ENCODE measurements around the gene NEK8.
"Not testable (repeated sequence)": the region's sequence is repeated elsewhere in the genome, so short reads cannot be mapped to it uniquely, and the experiment has no call there.

The NEK8 gene

DNA sequence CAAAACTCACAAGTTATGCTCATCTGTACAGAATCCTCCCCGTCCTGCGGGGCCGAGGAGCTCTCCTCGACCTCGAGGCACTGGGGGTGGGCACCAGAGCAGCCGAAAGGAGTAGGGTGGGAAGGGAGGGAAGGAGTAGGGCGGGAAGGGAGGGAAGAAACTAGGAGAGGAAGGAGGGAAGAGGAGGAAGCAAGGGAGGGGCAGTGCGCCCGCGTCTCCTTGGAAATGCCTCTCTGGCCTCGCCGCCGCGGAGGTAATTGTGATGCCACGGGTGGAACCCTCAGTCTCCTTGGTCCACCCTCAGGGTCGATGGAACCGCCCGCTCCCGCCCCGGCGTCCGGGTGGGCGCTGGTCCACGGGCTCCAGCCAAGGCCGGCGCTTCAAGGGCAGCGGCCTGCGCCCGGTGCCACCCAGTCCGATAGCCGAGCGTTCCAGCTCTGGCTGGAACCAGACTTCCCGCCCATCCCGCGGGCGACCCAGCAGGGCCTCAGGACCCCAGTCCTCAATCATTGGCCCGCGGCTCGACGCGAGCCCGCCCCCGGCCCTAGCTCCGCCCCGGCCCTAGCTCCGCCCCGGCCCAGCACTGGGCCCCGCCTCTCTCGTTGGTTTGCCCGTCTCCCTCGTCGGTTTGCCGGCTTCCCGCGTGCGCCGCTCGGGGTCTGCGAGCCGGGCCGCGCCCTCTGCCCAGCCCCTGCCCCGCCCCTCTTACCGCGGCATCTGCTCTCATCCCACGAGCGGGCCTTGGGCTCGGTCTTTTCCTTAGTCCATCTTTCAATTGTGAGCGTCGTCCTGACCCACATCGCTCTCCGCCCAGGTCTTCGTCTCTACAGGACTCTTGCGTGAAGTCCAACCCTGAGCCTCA is 17.5 kb upstream of the NEK8 start:
- DNase-seq (ENCODE audit: low spot score): peak; percentile 97

DNA sequence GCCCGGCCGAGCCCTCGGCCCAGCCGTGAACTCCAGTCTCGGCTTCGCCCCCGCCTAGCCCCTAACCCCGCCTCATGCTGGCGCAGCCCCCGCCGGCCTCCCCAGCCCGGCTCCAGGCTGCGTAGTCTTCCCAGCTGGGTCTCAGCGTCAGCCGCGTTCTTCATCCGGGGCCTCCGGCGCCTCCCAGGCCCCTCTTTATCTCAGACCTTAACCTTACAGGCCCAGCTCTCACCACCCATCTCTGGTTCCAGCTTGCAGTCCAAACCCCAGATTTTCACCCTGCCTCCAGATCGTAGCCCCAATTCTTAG is 16.9 kb upstream of the NEK8 start, which contains the start of gene PROCA1:
Gene PROCA1 (minus strand): TSS at position 166 of the 309 bp plus-strand sequence. CDS start 228 bp downstream, outside the sequence.
- DNase-seq (ENCODE audit: low spot score) (no peak), FAIRE-seq (no peak)

More for the DNA sequence above, 17.5 kb upstream of the NEK8 start:
- FAIRE-seq: peak; percentile 55

DNA sequence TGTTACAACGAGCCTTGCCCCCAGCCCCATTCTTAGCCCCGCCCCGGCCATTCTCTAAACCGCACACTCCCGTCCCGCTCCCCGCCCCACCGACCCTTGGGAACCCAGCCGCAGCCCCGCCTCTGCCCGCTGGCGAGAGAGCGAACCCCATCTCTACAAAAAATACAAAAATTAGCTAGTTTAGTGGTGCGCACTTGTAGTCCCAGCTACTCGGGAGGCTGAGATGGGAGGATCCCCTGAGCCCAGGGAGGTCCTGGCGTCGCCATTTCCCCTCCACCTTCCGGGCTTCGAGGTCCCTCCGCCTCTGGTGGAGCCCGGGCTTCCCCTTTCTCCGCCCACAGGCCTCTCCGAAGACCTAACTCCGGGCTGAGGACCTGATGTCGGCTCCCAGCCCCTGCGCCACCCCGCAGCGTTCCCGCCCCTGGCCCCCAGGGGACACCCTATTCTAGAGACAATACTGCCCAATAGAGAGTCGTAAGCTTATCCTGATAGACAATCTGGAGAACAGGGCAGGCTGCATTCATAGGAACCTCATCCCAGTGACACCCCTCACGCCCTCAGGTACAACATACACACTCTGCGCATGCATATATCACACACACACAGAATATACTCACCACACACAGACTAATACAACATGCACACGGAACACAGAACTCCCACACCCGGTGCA is 16.4 kb upstream of the NEK8 start:
- DNase-seq (ENCODE audit: low spot score) (no peak), FAIRE-seq (no peak)

DNA sequence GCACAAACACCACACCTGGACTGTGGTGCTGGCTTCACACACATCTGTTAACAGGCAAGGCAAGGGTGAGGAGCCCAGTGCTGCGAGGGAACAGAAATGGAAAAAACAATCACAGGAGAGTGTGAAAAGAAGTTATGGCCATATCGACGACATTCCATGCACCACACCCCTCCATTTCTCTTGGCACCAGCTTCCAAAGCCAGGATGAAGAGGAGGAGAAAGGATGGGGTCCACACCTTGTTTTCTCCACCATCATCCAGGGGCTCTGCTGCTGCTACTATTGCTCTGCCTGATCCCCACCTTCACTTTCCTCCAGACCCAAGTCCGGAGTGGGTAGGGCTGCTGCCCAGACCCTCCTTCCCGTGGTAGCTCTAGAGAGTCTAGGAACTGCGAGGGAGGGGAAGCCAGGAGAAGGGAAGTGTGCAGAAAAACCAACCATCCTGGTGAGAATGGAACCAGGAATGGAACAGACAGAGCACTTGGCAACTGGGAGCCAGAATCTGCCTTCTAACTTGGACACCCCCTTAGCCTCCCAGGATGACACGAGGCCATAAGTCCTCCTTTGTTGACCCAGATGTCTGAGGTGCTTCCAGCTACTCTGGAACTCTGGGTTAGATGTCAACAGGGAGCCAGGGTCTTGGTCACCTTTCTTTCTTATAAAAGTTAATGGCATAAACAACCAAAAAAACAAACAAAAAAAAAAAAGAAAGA is 15.7 kb upstream of the NEK8 start:
- FAIRE-seq (no peak), DNase-seq (ENCODE audit: low spot score) (no peak)

DNA sequence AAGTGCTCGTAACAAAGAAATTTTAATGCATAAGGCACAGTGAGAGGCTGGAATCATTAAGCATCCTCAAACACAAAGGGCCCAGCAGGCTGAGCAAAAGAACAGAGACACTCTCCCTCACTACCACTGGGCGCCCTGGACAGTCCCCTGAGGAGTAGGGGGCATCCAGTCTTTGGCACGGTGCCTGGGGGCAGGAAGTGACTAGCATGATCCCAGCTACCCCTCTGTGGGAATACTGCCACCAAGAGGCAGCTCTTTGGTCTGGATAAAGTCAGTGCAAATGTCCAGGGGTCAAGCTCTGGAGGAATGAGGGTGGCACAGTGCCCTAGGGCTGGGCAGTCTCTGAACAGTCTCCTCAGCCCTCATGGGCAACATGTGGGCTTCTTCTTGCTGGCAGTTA is 14.3 kb upstream of the NEK8 start:
- DNase-seq (ENCODE audit: low spot score) (no peak), FAIRE-seq (no peak)

DNA sequence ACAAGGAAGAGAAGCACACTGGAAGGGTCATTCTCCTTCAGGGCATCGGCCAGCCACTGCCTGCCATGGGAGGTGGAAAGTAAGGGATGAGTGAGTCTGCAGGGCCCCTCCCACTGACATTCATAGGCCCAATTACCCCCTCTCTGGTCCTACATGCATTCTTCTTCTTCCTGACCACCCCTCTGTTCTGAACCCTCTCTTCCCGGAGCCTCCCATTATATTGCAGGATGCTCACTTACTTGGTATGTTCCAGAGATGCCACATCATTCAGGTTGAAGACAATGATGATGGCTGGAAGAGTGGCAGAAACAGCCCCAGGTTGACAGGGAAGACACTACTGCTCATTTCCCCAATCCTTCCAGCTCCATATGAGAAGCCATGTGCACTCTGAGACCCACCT is 13.4 kb upstream of the NEK8 start:
- no peak for DNase-seq (ENCODE audit: low spot score)
- FAIRE-seq: no peak

DNA sequence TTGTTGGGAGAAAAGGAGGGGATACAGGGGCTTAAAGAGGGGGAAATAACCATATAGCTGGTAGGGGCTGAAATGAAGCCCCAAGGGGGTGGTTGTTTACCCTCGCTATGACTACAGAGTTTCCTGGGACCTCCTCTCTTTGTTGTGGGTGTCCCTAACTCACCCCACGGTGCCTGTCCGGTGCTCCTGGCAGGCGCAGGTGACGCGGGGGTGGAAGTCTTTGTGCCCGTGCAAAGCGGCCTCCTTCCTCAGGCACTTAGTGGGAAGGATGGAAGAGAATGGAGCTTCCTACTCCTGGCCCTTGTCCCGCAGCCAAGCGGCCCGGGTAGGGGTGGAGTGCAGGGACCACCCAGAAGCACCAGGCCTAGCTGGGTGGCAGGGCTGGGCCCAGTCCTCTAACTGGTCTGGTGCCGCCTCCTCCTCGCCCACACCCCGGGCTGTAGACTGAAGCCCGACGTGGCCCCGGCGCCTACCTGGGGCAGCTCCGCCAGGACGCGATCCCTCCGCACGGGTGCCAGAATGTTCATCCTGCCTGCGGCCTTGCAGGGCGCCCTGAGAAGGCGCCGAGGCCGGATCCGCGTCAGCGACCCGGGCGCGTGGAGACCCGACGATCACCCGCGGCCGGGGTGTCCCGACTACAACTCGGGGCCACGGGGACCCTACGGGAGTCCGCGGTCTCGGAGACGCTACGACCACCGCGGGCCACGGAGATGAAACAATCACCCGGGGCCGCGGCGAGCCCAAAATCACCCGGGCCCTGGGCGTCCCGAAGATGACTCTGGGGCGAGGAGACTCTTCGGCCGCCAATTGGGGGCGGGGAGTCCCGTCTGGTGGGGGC is 11.6 kb upstream of the NEK8 start:
- DNase-seq (ENCODE audit: low spot score): peak; percentile 21
- FAIRE-seq: no peak

DNA sequence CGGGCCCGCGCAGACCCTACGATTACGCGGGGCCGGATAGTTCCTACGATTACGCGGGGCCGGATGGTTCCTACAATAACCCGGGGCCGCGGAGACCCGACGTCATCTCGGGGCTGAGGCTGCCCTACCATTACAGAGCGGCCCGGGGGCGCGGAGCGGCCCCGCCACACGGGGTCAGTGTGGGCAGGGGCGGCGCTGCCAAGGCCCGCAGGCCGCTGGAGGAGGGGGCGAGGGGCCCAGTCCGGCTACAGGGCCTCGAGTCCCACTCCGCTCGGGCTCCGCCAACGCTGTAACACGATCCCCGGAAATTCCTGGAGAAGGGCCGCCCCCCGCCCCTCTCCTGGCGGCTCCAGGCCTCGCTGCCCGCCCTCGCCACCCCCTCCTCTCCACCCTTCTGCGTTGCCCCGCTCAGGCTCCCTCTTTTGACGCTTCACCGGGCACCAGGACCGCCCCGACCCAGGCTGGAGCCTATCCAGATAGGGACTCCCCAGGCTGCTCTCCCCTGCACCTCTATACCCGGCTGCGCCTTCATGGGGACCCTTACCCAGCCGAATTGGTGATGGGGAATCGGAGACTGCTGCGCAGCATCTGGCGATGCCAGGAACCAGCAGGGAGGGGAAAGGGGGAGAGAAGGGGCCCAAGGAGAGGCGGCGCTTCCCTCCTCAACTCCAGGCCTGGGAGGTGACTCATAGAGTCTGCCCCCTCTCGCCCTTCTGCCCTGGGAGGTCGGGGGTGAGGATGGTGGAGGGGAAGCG is 10.8 kb upstream of the NEK8 start, which contains the start of gene RAB34:
Gene RAB34 (minus strand): TSS at position 291 of the 755 bp plus-strand sequence. CDS start 602 bp downstream, outside the sequence.
- DNase-seq (ENCODE audit: low spot score): peak; percentile 88
- peak; percentile 76 for FAIRE-seq

DNA sequence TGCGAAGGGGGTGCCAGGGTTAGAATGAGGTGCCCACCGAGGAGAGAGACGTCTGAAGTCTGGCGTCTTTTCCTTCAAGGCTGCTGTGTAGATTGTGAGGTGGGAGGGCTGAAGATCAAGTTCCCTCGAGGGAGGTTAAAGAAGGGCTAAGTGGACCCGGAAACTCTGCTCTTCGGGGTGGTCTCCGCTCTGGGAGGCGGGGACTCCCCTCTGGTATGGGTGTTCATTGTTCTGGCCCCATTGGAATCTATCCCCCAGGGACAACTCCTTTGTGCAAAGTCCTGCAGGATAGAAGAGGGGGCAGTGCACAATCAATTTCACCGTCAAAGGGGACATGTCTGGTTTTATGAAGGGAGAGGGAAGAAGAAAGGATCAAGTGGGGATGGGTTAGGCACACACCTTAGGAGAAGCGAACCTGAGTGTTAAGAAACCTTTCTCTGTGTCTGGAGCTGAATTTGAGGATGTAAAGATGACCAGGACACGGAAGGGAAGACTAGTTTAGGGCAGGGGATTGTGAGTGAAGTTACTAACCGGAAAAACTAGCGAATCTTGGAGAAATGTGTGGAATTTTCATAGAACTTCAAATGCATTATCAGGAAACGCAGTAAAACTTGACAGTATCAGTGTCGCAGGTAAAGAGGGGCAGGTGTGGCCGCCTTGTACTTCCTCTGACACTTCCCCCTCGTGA is 10.1 kb upstream of the NEK8 start:
- DNase-seq (ENCODE audit: low spot score) (no peak), FAIRE-seq (no peak)

DNA sequence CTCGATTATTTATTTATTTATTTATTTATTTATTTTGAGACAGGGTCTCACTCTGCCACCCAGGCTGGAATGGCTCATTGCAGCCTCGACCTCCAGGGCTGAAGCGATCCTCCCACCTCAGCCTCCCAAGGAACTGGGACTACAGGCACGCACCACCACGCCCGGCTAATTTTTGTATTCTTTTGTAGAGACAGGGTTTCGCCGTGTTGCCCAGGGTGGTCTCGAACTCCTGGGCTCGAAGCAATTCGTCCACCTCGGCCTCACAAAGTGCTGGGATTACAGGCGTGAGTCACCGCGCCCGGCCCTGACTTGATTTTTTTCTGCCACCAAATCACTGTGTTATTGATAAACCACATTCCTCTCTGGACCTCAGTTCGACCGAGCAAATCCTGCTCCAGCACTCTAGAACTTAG is 9.6 kb upstream of the NEK8 start:
- DNase-seq (ENCODE audit: low spot score): no peak
- FAIRE-seq: no peak

DNA sequence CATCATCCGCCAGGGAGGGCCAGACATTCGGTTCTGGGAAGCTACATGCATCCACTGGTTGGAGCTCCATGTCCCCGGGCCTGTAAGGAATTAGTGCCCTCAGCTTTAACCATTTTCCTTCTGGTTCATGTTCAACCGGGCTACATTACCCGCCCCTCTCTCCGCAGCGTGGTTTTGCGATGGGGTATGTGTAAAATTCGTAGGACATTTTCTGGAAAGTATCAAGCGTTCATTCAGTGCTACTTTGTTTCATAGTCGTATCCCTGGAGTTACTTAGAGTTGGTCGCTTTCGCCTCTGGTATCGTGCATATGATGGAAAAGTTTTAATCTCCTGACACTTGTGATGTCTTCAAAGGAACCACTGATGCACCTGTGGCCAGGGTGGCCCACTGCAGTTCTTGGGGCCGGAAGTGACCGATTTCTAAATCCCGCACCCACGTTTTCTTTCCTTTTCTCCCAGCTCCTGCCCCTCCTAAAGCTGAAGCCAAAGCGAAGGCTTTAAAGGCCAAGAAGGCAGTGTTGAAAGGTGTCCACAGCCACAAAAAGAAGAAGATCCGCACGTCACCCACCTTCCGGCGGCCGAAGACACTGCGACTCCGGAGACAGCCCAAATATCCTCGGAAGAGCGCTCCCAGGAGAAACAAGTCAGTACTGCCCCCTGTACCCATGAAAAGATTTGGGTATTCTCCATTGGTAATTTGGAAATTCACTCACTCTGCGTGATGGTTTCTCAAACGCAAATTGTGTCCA is 8.2 kb upstream of the NEK8 start:
- DNase-seq (ENCODE audit: low spot score) (peak; percentile 43), FAIRE-seq (no peak)

DNA sequence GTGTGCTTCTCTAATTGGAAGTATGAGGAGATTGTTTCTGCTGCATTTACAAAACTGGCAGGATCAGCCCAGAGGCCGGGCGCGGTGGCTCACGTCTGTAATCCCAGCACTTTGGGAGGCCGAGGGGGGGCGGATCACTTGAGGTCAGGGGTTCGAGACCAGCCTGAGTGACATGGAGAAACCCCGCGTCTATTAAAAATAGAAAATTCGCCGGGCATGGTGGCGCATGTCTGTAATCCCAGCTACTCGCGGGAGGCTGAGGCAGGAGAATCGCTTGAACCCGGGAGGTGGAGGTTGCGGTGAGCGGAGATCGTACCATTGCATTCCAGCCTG is 7.6 kb upstream of the NEK8 start:
- not testable (repeated sequence) for FAIRE-seq; DNase-seq (ENCODE audit: low spot score)

DNA sequence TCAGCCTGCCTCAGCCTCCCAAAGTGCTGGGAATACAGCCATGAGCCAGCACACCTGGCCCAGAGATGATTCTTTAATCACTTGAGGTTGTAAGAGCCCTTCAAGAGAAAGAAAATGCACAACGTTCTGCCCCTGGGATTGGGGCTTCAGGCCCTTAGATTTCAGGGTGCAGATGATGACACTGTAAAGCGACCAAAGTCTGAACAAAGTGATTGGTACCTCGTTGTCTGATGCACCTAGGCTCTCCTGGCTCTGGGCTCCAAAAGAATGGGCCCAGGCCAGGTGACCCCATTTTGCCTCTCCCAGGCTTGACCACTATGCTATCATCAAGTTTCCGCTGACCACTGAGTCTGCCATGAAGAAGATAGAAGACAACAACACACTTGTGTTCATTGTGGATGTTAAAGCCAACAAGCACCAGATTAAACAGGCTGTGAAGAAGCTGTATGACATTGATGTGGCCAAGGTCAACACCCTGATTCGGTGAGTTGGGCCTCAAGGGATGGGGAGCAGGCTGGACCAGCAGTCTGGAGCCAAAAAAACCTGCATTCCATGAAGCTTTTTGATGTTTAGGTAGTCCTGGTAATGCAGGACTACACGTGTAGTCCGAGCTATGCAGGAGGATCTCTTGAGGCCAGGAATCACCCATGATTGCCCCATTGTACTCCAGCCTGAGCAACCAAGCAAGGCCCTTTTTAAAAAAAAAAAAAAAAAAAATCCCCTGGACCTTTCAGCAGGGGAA is 6.0 kb upstream of the NEK8 start:
- no peak for DNase-seq (ENCODE audit: low spot score)
- FAIRE-seq: no peak

DNA sequence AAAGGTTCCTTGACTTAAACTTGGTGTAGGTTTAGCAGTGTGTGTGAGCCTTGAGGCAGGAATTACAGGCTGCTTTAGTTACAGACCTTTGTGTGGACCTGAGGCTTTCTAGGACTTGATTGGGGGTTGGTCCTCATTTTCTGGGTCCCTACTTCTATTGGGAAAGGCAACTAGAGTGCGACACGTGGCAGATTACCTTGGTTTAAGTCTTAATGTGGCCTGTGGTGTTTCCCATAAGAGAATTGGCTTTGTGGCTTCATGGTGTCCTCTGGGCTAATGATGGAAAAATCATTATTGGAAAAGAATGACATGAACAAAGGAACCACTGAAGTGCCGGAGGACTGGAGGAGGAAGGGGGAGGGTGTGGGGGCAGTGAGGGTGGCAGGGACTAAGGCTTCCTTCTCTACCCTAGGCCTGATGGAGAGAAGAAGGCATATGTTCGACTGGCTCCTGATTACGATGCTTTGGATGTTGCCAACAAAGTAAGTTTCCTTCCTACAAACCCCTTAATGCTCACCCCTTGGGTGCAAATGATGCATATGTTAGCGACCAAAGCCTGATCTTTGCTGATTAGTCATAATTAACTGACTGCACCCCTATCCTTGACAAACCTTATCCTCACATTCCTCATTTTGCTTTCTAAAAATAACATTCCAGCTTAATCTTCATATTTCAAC is 5.3 kb upstream of the NEK8 start:
- no peak for DNase-seq (ENCODE audit: low spot score)

DNA sequence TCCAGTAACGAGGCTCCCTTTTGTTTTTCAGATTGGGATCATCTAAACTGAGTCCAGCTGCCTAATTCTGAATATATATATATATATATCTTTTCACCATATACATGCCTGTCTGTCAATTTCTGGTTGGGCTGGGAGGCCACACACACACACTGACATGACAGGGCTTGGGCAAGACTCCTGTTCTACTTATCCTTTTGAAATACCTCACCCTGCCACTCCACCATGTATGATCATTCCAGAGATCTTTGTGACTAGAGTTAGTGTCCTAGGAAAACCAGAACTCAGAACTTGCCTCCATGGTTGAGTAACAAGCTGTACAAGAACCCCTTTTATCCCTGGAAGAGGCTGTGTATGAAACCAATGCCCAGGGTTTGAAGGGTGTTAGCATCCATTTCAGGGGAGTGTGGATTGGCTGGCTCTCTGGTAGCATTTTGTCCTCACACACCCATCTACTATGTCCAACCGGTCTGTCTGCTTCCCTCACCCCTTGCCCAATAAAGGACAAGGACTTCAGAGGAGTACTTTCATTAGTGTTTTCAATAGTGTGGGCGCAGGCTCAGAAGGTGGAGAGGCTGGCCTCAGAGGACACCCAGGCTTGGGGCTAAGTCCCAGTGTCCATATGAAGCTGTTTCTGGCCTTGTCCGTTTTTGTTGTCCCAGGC is 4.6 kb upstream of the NEK8 start:
- not testable (repeated sequence) for FAIRE-seq; DNase-seq (ENCODE audit: low spot score)

More for the DNA sequence above, 5.3 kb upstream of the NEK8 start:
- no peak for FAIRE-seq

DNA sequence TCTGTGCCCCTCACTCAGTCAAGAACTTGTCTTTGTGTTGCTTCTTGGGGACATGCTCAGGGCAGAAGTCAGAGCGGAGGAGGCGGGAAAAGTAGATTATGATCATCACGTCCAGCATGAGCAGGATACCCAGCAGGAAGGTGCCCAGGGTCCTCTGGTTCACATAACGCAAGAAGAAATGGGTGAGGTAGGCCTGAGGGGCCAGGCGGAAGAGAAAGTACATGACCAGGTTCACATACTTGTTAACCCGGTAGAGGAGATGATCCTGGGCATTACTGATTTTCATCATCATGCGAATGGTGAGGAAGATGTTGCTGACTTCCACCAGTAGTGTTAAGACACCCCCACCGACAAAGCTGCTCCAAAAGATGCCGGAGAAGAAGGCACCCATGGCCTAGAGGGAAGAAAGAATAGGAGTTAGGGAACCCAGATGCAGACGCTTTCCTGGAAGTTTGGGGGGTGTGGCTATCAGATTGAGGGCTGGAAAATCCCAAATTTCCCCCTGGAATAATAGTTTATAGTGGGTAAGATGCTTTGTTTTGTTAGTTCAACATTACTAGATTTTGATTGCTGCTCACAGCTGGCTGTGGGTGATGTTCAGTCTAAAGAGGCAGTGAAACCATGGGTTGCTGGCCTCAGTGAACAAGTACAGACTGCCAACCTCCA is 4.0 kb upstream of the NEK8 start:
- DNase-seq (ENCODE audit: low spot score) (no peak), FAIRE-seq (no peak)

DNA sequence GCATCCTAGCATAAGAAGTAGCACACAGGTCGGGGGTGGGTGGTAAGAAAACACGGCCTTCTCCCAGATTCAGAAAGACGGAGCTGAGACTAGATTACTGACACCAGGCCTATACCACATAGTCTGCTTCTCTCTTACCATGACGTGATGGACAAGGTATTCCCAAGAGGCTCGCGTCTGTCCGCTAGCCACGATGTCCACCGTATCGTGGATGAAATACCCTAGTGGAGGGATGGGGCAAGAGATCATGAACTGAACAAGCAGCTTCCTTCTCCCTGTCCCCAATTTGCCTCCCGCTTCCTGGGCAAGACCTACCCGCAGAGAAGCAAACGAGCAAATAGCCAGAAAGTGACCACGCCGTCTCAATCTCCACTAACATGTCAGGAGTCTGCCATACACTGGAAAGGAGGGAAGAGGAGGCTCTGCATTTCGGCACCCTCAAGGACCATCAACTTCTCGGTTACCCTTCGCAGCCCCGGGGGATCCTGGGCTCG is 3.4 kb upstream of the NEK8 start:
- FAIRE-seq (no peak), DNase-seq (ENCODE audit: low spot score) (no peak)
